ENCODE data around the gene BDKRB2. TPM values are rescaled to one million over a fixed set of nuclear protein-coding genes. Genes with fewer than 3 reads are reported as not detected.
"Not testable (repeated sequence)": the region's sequence is repeated elsewhere in the genome, so short reads cannot be mapped to it uniquely, and the experiment has no call there.

BDKRB2 gene
- total RNA-seq, 1 donor = 23.1 TPM

GRCh38 chr14:96239711-96240141 is 35.1 kb downstream of the BDKRB2 start:
- H3K4me3 ChIP-seq (ENCODE audit: low read depth, low read length) = no peak overlapping the region
- no peak for DNase-seq (ENCODE audit: low read depth)
- TF ChIP-seq, protein P1, sequence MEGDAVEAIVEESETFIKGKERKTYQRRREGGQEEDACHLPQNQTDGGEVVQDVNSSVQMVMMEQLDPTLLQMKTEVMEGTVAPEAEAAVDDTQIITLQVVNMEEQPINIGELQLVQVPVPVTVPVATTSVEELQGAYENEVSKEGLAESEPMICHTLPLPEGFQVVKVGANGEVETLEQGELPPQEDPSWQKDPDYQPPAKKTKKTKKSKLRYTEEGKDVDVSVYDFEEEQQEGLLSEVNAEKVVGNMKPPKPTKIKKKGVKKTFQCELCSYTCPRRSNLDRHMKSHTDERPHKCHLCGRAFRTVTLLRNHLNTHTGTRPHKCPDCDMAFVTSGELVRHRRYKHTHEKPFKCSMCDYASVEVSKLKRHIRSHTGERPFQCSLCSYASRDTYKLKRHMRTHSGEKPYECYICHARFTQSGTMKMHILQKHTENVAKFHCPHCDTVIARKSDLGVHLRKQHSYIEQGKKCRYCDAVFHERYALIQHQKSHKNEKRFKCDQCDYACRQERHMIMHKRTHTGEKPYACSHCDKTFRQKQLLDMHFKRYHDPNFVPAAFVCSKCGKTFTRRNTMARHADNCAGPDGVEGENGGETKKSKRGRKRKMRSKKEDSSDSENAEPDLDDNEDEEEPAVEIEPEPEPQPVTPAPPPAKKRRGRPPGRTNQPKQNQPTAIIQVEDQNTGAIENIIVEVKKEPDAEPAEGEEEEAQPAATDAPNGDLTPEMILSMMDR (IDR thresholded peaks at IDR 0.05; ENCODE audit: insufficient read depth, low read length) = no peak

- no peak overlapping the region for H3K4me3 ChIP-seq (ENCODE audit: low read depth, low read length)
- DNase-seq (ENCODE audit: low read depth) = no peak
- TF ChIP-seq, protein P1 (IDR thresholded peaks at IDR 0.05; ENCODE audit: insufficient read depth, low read length) = no peak
Measured at GRCh38 chr14:96240641-96241040, 36.0 kb downstream of the BDKRB2 start.

GRCh38 chr14:96242126-96242525 is 37.5 kb downstream of the BDKRB2 start:
- no peak overlapping the region for H3K4me3 ChIP-seq (ENCODE audit: low read depth, low read length)
- DNase-seq (ENCODE audit: low read depth) = no peak
- TF ChIP-seq, protein P1 (IDR thresholded peaks at IDR 0.05; ENCODE audit: insufficient read depth, low read length) = no peak

DNA sequence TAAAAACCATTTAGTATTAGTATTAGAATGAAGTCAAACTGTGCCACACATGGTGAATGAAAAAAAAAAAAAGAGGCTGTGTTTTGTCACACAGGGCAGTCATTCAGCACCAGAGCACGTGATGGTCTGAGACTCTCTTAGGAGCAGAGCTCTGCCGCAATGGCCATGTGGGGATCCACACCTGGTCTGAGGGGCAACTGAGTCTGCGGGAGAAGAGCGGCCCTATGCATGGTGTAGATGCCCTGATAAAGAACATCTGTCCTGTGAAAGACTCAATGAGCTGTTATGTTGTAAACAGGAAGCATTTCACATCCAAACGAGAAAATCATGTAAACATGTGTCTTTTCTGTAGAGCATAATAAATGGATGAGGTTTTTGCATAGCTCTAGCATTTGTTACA is 39.1 kb downstream of the BDKRB2 start:
- DNase-seq (ENCODE audit: low read depth) = no peak
- H3K4me3 ChIP-seq (ENCODE audit: low read depth, low read length) = no peak overlapping the region

GRCh38 chr14:96245074-96245473 is 40.4 kb downstream of the BDKRB2 start:
- H3K4me3 ChIP-seq (ENCODE audit: low read depth, low read length); DNase-seq (ENCODE audit: low read depth): not testable (repeated sequence)

More for the DNA sequence above, 39.1 kb downstream of the BDKRB2 start:
- TF ChIP-seq, protein P1 (IDR thresholded peaks at IDR 0.05; ENCODE audit: insufficient read depth, low read length) = no peak

- TF ChIP-seq, protein P1 (IDR thresholded peaks at IDR 0.05; ENCODE audit: insufficient read depth, low read length) = no peak
- no peak overlapping the region for H3K4me3 ChIP-seq (ENCODE audit: low read depth, low read length)
- DNase-seq (ENCODE audit: low read depth) = peak; percentile 82
Measured at GRCh38 chr14:96245710-96246538, 41.3 kb downstream of the BDKRB2 start.

GRCh38 chr14:96246539-96246847 is 41.9 kb downstream of the BDKRB2 start:
- no peak overlapping the region for H3K4me3 ChIP-seq (ENCODE audit: low read depth, low read length)
- TF ChIP-seq, protein P1 (IDR thresholded peaks at IDR 0.05; ENCODE audit: insufficient read depth, low read length) = no peak
- DNase-seq (ENCODE audit: low read depth) = peak; percentile 98
